Esophagus muscularis mucosa (tissue), 3 donors: ENCODE data around the gene BMPR1A.

Experiments used
- POLR2A ChIP-seq: fragments of 450-650 bp; IDR thresholded peaks from one replicate; pipeline ENCODE4 v1.6.1; 2017; ENCODE audit warnings: antibody characterized with exemption, moderate library complexity, mild to moderate bottlenecking, low read depth
- POLR2AphosphoS5 ChIP-seq, 2 donors: sonication (generic); formaldehyde crosslinking; IDR thresholded peaks; one replicate each; pipeline ENCODE4 v1.6.1; 2017; ENCODE audit warnings: antibody characterized with exemption in 2 of 2
- TF ChIP-seq, protein P1 (sequence below), 3 experiments: fragments of 200-600 bp in 2 of 3; fragments of 450-650 bp in 1 of 3; sonication (generic) in 2 of 3; IDR thresholded peaks; one replicate each; pipeline ENCODE4 v1.5.1; 2017 to 2019; ENCODE audit warnings: antibody characterized with exemption in 3 of 3, mild to moderate bottlenecking in 2 of 3, moderate library complexity in 1 of 3

GRCh38 chr10:86755454-86755739 is 1.0 kb upstream of the BMPR1A start:
- TF ChIP-seq, protein P1, sequence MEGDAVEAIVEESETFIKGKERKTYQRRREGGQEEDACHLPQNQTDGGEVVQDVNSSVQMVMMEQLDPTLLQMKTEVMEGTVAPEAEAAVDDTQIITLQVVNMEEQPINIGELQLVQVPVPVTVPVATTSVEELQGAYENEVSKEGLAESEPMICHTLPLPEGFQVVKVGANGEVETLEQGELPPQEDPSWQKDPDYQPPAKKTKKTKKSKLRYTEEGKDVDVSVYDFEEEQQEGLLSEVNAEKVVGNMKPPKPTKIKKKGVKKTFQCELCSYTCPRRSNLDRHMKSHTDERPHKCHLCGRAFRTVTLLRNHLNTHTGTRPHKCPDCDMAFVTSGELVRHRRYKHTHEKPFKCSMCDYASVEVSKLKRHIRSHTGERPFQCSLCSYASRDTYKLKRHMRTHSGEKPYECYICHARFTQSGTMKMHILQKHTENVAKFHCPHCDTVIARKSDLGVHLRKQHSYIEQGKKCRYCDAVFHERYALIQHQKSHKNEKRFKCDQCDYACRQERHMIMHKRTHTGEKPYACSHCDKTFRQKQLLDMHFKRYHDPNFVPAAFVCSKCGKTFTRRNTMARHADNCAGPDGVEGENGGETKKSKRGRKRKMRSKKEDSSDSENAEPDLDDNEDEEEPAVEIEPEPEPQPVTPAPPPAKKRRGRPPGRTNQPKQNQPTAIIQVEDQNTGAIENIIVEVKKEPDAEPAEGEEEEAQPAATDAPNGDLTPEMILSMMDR (IDR thresholded peaks at IDR 0.05): no peak
- no peak for TF ChIP-seq POLR2A
- no peak for TF ChIP-seq POLR2AphosphoS5 (IDR thresholded peaks at IDR 0.05)
